SKM-1 treated with dmso at 0.1 percent for 144 hours (cell line): Measurements from ENCODE around the gene CACNA1H.
"Not testable (repeated sequence)": the region's sequence is repeated elsewhere in the genome, so short reads cannot be mapped to it uniquely, and the experiment has no call there.

Source experiments
- DNase-seq: peaks from one replicate; lab custom pipeline; 2025; ENCODE audit not compliant: unreplicated experiment; lab: John Stamatoyannopoulos, UW

Gene CACNA1H

DNA sequence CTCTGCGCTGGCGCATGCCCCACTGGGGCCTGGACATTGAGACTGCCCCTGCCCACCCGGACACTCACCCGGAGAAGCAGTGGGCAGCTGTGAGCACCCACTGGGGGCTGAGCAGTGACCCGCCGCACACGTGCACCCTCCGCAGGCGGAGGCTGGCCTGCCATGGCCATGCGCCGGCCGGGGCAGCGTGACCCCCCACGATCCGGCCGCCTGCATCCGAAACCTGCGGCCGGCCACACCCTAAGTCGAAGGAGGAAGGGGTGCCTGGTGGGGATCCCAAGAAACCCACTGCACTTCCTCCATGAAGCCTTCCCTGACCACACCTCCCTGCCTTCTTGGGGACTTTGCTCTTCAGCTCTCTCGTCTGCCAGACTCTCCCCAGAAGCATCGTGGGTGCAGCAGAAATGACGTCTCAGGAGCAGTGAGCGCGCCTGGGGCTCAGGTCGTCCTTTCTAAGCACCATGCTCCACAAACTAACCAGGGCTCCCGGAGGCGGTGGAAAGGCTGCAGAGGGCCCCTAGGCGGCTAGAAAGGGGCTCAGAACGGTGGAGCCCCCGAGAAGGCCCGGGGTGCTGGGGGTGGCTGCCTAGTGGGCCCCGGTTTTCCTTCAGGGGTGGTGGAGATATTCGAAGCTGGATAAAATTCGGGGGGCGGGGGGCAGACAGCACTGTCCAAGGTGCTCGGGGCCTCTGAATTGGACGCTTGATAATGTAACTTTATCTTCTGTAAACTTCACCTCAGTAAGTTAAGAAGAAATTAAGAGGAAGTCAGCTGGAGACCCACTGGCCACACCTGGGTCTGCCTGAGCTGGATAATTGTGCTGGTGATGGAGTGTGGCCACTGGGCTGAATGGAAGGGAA is 70.7 kb downstream of the CACNA1H start:
- DNase-seq = no peak

DNA sequence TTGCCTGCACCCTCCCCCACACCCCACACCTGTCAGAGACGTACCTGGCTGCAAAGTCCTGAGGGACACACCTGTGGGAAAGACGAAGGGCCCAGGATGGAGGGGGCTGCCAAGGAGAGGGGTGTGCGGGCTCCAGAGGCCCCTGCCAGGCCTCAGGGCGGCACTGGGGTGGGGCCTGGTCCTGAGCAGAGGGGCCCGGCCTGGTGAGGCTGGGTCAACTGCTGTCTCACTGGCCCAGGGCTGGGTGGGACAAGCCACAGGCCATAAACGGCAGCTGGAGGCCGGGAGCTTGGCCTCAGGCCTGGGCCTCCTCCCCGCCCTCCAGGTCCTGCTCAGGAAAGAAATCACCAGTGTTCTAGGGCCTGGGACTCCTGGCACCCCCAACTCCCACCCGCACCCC is 71.7 kb downstream of the CACNA1H start:
- DNase-seq = no peak

DNA sequence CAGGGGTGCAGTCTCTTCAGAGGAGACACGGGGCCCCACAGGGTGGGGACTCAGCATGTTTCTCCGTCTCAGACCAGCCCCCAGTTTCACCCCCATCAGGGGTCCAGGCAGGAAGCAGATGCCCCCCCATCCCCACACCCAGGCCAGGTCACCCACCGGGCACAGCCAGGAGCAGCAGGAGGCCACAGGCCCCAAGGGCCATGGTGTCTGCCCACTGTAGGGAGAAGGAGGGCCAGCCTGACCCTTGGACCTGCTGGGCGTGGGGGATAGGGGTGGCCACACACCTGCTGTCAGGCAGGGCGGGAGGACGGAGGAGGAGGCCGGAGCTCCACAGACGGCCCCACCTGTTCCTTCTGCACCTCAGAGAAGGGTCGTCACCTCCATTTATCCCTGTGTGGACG is 72.1 kb downstream of the CACNA1H start, which contains the start of gene TPSG1:
Gene TPSG1, minus strand, starts transcription at position 218 of the 401 bp plus-strand sequence. Its CDS starts 16 bp downstream, at position 202.
- DNase-seq = no peak

DNA sequence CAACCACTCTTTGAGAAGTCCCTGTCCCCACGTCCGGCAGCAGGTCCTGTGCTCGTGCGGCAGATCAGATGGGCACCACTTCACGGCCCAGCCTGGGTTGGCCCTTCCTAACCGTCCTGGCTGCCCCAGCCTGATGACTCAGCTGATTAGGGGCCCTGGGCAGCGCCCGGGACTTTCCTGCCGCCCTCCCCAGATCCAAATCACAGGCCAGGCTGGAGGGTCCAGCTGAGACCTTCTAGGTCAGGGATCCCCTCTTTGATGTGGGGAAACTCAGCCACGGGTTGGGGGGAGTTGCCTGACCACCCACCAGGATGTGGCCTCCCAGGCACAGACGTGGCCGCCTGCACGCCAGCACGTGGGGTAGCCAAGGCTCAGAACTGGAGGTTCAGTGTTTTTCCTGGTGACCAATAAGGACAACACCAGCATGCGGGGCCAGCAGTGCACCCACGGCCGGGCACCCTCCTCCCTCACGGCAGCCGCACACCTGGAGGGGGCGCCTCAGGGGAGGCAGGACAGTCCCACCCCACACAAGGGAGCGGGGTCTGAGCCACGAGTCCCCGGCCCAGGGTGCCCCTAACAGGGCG is 72.9 kb downstream of the CACNA1H start:
- not testable (repeated sequence) for DNase-seq

DNA sequence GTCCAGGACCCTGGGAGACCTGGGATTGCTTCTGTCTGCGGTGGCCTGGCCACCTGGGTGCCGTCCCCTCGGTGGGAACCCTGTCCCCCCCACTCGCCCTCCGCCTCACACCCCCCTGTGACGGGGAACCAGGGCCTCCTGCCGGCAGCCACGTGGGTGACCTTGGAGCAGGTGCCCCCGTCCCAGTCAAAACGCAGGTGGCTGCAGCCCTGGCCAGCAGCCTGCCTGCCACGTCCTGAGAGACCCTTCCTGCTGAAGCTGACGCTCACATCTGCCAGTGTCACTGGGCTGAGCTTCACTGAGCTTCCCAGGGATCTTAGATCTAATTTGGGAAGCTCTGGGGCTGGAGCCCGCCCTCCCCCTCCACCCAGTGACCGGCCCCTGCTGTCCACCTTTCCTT is 73.8 kb downstream of the CACNA1H start:
- not testable (repeated sequence) for DNase-seq

DNA sequence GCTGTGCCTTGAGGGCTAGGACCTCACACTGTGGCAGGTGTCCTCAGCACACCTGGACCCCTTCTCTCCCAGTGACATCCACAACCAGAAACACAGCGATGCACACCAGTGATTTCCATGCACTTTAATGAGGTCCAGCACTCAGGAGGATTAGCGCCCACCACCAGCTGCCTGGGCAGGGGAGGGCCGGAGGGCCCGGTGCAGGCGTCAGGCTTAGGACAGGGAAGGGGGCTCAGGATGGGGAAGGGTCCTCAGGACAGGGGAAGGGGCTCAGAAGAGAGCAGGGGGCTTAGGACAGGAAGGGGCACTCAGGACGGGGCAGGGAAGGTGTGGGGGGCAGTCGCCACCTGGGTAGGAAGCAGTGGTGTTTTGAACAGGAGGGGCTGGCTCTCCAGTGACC is 75.3 kb downstream of the CACNA1H start:
- DNase-seq = not testable (repeated sequence)

DNA sequence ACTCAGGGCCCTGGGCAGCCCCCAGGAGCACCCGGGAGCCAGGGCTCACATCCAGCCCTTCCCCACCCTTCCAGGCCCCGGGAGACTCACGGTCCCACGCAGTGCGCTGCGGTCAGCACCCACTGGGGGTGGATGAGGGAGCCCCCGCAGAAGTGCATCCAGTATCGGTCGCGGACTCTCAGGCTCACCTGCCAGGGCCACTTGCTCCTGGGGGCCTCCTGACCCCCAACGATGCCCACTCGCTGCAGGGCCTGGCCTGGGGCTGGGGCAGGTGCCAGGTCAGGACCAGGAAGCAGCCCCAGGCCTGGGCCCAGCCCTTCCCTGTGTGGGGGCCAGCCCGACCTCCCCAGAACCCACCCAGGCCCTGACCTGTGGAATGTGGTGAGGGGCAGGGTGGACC is 76.6 kb downstream of the CACNA1H start:
- DNase-seq = not testable (repeated sequence)

DNA sequence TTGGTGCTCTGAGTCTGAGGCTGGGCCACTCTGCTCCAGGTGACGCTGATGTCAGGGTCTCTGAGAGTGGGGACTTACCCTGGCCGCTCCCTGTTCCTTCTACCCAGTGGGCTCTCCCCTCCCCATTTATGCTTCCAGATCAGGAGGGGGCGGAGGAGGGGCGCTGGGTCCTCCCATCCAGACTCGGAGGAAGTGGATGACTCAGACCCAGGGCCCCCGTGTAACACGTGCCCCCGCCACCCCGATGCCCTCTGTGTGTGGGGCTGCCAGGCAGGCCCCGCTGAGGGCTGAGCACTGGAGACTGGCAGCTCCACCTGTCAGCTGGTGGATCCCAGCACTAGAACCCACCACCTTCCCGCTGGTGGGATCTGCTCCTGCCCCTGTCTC is 77.2 kb downstream of the CACNA1H start, which contains the start of gene TPSB2:
Gene TPSB2, minus strand, starts transcription at position 101 of the 387 bp plus-strand sequence. CDS start 233 bp downstream, outside the sequence.
- DNase-seq = not testable (repeated sequence)

DNA sequence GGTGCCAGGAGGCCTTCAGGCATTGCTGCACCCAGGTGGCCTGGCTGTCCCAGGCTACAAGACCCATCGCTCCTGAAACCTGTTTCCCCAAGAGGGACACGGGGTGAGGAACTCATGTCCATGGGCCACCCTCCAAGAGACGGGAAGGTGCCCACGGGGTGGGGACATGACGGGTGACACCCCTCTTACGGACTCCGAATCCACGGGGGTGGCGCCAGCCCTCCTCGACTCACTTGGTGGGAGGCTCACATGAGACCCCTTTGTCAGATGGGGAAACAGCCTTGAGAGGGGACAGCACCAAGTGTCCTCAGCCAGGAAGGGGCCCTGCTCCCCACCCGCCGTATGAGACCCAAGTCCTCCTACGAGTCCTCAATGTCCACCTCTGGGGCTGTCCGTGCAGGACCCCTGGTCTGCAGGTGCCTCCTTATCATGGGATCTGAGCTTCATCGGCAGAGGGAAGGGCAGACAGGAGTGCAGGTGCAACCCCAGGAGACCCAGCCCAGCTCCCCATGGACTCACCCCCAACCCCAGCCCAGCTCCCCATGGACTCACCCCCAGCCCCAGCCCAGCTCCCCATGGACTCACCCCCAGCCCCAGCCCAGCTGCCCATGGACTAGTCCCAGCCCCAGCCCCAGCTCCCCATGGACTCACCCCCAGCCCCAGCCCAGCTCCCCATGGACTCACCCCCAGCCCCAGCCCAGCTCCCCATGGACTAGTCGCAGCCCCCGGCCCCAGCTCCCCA is 77.7 kb downstream of the CACNA1H start:
- not testable (repeated sequence) for DNase-seq

DNA sequence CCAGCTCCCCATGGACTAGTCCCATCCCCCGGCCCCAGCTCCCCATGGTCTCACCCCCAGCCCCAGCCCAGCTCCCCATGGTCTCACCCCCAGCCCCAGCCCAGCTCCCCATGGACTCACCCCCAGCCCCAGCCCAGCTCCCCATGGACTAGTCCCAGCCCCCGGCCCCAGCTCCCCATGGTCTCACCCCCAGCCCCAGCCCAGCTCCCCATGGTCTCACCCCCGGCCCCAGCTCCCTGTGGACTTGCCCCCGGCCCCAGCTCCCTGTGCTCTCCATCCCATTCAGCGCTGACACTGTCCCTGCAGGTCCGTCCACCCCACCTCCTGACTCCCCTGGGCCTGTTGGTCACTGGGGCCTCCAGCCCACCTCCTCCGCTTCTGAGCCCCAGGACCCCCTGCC is 78.4 kb downstream of the CACNA1H start:
- DNase-seq = not testable (repeated sequence)

DNA sequence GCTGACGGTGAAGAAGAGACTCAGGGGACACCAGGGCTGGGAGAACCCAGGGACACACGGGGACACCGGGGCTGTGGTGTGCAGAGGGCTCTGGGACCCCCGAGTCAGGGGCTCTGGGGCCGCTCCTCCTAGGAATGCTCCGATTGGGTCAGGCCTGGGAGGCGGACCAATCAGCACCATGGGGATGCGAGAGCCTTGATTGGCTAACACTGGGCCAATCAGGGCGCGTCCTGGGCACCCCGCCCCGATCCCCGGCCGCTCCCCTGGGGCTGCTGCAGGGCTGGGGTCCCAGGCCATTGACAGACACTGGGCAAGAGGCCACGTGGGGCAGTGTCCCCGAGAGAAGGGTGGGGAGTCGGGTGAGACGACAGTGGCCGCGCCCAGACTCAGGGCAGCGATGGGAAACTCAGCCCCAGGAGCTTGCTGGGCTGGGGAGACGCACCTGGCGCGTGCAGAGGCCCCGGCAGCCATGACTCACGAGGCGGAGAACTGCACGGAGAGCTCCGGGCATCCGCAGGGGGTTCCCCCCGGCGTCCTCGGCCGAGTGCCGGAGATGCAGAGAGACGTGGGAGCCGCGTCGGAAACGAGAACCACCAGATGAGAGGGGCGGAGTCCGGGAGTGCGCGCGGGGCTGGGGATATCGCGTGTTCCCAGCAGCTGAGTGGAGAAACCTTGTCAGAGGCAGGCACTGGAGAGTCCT is 79.3 kb downstream of the CACNA1H start:
- DNase-seq = not testable (repeated sequence)

DNA sequence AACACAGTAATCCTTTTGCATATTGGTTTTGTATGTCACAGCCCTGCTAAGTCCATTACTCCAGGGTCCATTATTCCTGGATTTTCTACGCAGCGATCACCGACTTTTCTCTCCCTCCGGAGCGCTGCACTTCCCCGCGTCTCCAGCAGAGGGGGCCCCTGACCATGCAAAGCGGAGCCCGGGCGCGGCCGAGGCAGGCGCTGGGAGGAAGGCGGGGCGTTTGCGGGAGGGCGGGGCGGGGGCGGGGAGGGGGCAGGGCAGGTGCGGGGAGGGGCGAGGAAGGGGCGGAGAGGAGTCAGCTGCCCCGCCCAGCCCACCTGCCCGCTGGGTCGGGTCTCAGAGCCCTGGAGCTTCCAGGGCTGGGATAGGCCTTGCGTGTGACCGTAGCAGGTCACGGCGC is 83.8 kb downstream of the CACNA1H start:
- not testable (repeated sequence) for DNase-seq

DNA sequence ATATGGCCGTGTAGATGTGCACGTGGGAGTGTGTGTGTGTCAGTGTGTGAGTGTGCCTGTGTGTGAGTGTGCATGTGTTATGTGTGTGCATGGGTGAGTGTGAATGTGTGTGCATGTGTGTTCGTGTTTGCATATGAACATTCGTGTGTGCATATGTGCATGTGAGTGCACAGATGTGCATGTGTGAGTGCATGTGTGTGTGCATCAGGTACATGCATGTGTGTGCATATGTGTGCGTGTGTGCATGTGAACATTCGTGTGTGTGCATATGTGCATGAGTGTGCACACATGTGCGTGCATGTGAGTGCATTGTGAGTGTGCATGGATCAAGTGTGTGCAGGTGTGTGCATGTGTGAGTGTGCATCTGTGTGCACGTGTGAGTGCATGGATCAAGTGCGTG is 85.1 kb downstream of the CACNA1H start:
- no peak for DNase-seq

DNA sequence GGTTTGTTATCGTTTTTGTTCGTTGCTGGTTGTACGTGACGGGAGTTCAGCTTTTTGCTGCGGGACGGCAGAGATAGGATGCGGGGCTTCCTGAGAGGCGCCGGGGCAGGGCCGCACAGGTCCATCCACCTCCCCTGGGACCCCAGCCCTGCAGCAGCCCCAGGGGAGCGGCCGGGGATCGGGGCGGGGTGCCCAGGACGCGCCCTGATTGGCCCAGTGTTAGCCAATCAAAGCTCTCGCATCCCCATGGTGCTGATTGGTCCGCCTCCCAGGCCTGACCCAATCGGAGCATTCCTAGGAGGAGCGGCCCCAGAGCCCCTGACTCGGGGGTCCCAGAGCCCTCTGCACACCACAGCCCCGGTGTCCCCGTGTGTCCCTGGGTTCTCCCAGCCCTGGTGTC is 86.0 kb downstream of the CACNA1H start:
- not testable (repeated sequence) for DNase-seq

DNA sequence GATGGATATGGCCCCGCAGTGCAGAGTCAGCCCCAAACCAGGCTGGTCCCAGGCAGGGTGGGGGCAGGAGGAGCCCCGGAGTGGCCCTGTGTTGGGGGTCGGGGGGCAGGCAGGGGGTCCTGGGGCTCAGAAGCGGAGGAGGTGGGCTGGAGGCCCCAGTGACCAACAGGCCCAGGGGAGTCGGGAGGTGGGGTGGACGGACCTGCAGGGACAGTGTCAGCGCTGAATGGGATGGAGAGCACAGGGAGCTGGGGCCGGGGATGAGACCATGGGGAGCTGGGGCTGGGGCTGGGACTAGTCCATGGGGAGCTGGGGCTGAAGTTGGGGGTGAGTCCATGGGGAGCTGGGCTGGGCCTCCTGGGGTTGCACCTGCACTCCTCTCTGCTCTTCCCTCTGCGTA is 86.7 kb downstream of the CACNA1H start:
- DNase-seq = not testable (repeated sequence)

DNA sequence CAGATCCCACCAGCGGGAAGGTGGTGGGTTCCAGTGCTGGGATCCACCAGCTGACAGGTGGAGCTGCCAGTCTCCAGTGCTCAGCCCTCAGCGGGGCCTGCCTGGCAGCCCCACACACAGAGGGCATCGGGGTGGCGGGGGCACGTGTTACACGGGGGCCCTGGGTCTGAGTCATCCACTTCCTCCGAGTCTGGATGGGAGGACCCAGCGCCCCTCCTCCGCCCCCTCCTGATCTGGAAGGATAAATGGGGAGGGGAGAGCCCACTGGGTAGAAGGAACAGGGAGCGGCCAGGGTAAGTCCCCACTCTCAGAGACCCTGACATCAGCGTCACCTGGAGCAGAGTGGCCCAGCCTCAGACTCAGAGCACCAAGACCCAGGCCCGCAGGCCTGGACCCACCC is 87.5 kb downstream of the CACNA1H start, which contains the start of gene TPSAB1:
Gene TPSAB1, plus strand, starts transcription at position 270 of the 400 bp plus-strand sequence. CDS start 234 bp downstream, outside the sequence.
- not testable (repeated sequence) for DNase-seq

DNA sequence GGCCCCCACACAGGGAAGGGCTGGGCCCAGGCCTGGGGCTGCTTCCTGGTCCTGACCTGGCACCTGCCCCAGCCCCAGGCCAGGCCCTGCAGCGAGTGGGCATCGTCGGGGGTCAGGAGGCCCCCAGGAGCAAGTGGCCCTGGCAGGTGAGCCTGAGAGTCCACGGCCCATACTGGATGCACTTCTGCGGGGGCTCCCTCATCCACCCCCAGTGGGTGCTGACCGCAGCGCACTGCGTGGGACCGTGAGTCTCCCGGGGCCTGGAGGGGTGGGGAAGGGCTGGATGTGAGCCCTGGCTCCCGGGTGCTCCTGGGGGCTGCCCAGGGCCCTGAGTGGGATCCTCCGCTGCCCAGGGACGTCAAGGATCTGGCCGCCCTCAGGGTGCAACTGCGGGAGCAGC is 88.2 kb downstream of the CACNA1H start:
- not testable (repeated sequence) for DNase-seq

DNA sequence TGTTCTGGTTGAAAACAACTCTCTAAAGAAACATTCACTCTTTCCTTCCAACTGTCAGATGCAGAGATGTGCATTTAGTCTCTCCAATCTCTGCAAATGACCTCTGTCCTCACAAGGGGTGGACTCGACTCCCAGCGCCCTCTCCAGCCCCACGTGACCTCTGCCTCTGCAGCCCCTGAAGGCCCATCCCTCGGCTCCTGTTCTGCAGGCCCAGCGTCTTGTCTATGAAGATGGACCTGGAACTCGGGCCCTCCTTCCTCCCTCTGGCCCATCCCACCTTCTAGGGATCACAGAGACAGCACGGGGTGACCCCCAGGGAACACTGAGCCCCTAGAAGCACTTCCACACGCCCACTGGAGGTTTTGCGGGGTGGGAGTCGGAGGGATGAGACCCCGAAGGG is 90.5 kb downstream of the CACNA1H start:
- DNase-seq = not testable (repeated sequence)

DNA sequence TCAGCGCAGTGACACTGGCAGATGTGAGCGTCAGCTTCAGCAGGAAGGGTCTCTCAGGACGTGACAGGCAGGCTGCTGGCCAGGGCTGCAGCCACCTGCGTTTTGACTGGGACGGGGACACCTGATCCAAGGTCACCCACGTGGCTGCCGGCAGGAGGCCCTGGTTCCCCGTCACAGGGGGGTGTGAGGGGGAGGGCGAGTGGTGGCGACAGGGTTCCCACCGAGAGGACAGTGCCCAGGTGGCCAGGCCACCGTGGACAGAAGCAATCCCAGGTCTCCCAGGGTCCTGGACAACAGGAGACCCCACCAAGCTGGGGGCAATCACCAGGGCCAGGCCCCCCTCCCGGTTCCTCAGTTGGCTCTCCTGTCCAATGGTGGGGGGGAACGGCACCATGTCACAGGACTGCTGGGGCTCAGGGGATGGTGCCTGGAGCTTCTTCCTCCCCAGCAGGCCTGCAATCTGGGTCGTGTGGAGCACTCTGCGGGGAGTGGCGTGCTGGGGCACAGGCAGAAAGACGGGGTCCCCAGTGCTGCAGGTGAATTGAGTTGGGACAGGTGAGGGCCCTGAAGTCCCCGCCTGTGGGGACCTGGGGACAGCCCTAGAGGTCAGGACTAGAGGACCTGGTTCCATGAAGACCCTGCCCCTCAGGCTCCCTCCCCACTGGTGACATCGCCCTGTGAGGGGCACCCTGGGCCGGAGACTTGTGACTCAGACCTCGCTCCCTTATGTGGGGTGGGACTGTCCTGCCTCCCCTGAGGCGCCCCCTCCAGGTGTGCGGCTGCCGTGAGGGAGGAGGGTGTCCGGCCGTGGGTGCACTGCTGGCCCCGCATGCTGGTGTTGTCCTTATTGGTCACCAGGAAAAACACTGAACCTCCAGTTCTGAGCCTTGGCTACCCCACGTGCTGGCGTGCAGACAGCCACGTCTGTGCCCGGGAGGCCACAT is 91.3 kb downstream of the CACNA1H start:
- DNase-seq = not testable (repeated sequence)

DNA sequence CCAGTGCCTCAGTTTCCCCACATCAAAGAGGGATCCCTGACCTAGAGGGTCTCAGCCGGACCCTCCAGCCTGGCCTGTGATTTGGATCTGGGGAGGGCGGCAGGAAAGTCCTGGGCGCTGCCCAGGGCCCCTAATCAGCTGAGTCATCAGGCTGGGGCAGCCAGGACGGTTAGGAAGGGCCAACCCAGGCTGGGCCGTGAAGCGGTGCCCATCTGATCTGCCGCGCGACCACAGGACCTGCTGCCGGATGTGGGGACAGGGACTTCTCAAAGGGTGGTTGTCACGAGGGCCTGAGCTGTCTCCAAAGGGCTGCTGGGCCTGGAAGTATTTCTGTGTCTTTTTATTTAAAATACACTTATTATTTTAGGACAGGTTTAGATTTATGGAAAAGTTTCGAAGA is 92.0 kb downstream of the CACNA1H start:
- no peak for DNase-seq
